Adrenal gland (tissue), 5 donors: ENCODE data around the gene NDUFAF8.

Source experiments
- POLR2A ChIP-seq, 2 donors: fragments of 450-650 bp; IDR thresholded peaks; one replicate each; pipeline ENCODE4 v1.6.1; 2017; ENCODE audit warnings: antibody characterized with exemption in 2 of 2, mild to moderate bottlenecking in 2 of 2, moderate library complexity in 1 of 2
- TF ChIP-seq, protein P1 (sequence below), 6 experiments: fragments of 450-650 bp in 4 of 6; fragments of 200-600 bp in 2 of 6; sonication (generic) in 1 of 6; IDR thresholded peaks; 1 replicate in 5 of 6; 2 replicates in 1 of 6; pipeline versions ENCODE4 v1.5.1 to v1.8.0; 2016 to 2021; ENCODE audit warnings: antibody characterized with exemption in 6 of 6, mild to moderate bottlenecking in 2 of 6, moderate library complexity in 1 of 6
- donor health status: DM: no; HTN: no; CAD: no.

DNA sequence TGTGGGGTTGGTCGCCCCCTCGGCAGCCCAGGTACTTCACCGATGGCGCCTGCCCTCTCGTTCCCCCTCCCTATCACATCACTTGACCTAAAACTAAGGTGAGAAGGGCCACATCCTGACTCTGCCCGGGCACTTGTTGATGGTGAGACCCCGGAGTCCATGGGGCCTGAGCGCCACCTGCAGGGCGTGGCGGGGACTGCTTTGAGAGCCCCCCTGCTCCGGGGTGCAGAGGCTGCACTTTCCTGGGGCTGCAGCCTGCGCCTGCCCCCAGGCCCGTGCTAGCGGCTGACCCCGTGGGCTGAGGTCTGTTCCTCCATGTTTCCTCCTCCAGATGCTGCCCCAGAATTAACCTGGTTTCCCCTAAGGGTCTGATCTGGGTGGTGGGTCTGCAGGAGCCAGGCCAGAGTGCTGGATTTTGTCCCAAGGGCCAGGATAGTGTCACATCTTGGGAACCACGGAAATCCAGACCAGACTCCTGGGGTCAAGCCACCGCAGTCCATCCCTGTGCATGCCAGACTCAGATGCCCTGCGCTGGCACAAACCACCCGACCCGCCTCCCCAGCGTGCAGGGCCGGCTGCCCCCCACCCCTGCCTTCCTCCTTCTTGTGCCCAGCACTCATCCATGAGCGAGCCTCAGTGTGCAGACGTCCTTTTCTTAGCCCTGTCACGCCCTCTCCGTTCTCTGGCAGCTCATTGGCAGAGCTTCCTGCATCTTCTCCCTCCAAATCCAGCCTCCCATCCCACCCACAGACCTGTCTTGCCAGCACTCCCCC, 2.7 kb downstream of the NDUFAF8 start:
- no peak for TF ChIP-seq POLR2A (IDR thresholded peaks at IDR 0.05)
- TF ChIP-seq, protein P1, sequence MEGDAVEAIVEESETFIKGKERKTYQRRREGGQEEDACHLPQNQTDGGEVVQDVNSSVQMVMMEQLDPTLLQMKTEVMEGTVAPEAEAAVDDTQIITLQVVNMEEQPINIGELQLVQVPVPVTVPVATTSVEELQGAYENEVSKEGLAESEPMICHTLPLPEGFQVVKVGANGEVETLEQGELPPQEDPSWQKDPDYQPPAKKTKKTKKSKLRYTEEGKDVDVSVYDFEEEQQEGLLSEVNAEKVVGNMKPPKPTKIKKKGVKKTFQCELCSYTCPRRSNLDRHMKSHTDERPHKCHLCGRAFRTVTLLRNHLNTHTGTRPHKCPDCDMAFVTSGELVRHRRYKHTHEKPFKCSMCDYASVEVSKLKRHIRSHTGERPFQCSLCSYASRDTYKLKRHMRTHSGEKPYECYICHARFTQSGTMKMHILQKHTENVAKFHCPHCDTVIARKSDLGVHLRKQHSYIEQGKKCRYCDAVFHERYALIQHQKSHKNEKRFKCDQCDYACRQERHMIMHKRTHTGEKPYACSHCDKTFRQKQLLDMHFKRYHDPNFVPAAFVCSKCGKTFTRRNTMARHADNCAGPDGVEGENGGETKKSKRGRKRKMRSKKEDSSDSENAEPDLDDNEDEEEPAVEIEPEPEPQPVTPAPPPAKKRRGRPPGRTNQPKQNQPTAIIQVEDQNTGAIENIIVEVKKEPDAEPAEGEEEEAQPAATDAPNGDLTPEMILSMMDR (IDR thresholded peaks at IDR 0.05), result peak; percentile 43 to 79 (median 63)
